Small intestine (tissue), 7 donors: ENCODE measurements around the gene IGF1R. TPM values are rescaled to one million over a fixed set of nuclear protein-coding genes. Genes with fewer than 3 reads are reported as not detected.

Experiments
- DNase-seq, 2 donors: peaks; one replicate each; pipeline versions ENCODE4 v3.0.0 to v3.0.0-alpha.2; 2013
- FAIRE-seq: peaks from 2 replicates; lab custom pipeline; 2012; peaks lifted over from hg19 to GRCh38; lab: Jason Lieb, UNC
- H3K27ac ChIP-seq, 3 donors: one replicate each; pipeline ENCODE4 v1.5.1; 2013; ENCODE audit warnings: low read length in 2 of 3, mild to moderate bottlenecking in 2 of 3, control low read depth in 1 of 3, inconsistent platforms in 1 of 3, low read depth in 1 of 3, moderate library complexity in 1 of 3
- H3K27me3 ChIP-seq, 3 donors: one replicate each; pipeline ENCODE4 v1.6.1; 2013; ENCODE audit warnings: low read length in 3 of 3, inconsistent platforms in 1 of 3; ENCODE audit not compliant: control insufficient read depth in 3 of 3, insufficient read depth in 3 of 3
- H3K36me3 ChIP-seq, 3 donors: one replicate each; pipeline ENCODE4 v1.6.1; 2013; ENCODE audit warnings: low read length in 3 of 3, inconsistent platforms in 1 of 3, low read depth in 1 of 3, mild to moderate bottlenecking in 1 of 3, moderate library complexity in 1 of 3; ENCODE audit not compliant: control insufficient read depth in 3 of 3, insufficient read depth in 2 of 3
- H3K4me1 ChIP-seq, 3 donors: one replicate each; pipeline ENCODE4 v1.6.1; 2013; ENCODE audit warnings: low read length in 2 of 3, inconsistent platforms in 1 of 3, low read depth in 1 of 3, mild to moderate bottlenecking in 1 of 3, moderate library complexity in 1 of 3; ENCODE audit not compliant: control insufficient read depth in 3 of 3, insufficient read depth in 2 of 3
- H3K4me3 ChIP-seq, 3 donors: one replicate each; pipeline ENCODE4 v1.5.1; 2013; ENCODE audit warnings: low read length in 3 of 3, control low read depth in 1 of 3, inconsistent platforms in 1 of 3, low read depth in 1 of 3, mild to moderate bottlenecking in 1 of 3, moderate library complexity in 1 of 3
- H3K9me3 ChIP-seq, 2 donors: one replicate each; pipeline ENCODE4 v1.6.1; 2013; ENCODE audit warnings: low read depth in 1 of 2, low read length in 1 of 2; ENCODE audit not compliant: control insufficient read depth in 2 of 2, insufficient read depth in 1 of 2
- WGBS, 3 donors: extraction: QIAGEN DNeasy Blood & Tissue Kit; methylation state at CpG; one replicate each; pipeline ENCODE4 v1.1.7; 2013; 5-methylcytosine and 5-hydroxymethylcytosine counted together
- polyA plus RNA-seq, 4 donors: library from polyadenylated mRNA; stranded (reverse) in 3 of 4; unstranded in 1 of 4; fragments of 200-250 nt in 3 of 4; fragments of 120-200 nt in 1 of 4; gene quantifications; one replicate each; pipeline versions ENCODE4 v1.2.1 to v1.2.3, GENCODE V29; 2013
- donor health status: healthy with polysubstance abuse.
- donor health status: control.
- donor health status: control.
- donor health status: Bipolar disorder and iron deficiency.
- donor health status: healthy.

IGF1R gene
- polyA plus RNA-seq, 4 donors: 0.54 to 27.9 (median 3.8) TPM

DNA sequence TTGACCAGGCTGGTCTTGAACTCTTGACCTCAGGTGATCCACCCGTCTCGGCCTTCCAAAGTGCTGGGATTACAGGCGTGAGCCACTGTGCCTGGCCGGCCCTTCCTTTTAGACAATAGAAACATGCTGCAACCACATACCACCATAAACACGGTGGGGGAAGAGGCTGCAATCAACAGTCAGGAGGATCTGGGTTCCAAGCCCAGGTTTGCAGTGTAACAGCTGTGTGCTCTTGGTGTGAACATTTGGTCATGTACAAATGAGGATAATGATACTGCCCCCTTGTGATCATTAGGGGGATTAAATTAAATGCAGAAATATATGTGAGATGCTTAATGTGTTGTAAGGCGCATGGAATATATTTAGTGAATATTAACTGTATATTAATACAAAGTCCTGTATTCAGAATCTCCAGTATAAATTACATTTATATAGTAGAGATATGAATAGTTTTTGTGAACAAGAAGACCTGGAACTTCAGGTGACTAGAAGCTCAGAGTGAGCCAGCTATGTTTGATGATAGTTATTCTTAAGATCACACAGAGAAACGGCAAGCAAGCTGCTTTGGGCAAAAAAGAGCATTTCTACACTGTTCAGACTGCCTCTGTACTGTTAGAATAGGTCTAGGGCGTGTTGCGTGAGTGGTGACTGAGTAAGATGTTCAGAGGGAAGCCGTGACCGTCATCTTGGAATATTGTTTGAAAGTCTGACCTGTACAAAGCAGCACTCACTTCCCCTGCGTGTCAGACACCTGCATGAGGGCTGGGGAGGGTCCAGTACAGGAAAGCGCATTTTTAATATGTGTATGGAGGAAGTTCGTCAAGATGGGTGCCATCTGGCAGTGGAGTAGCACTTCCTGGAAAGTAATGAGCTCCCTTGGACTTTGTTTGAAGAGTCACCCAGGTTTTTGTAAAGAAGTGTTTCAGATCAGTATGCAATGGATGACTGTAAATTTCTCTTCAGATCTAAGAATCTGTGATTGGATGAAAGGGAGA lies 233.5 kb downstream of the IGF1R start:
- H3K36me3 ChIP-seq: no peaks in the 10 kb centered on the region
- H3K4me1 ChIP-seq: peaks cover 0 to 2% (median 0%) of the 10 kb centered on the region in 3 donors
- 65 to 72% (median 68%) methylated on average over 14 of the region's 14 CpGs for WGBS, 3 donors
- peak; percentile 46 to 55 for DNase-seq
- no peaks in the 10 kb centered on the region for H3K27me3 ChIP-seq
- no peak overlapping the region for H3K4me3 ChIP-seq
- H3K9me3 ChIP-seq: no peaks in the 10 kb centered on the region
- no peak overlapping the region for H3K27ac ChIP-seq
- FAIRE-seq: no peak

- Histone ChIP-seq H3K27ac (no peak overlapping the region), H3K27me3 (no peaks in the 10 kb centered on the region), H3K9me3 (no peaks in the 10 kb centered on the region), H3K4me1 (peaks cover 0 to 2% (median 0%) of the 10 kb centered on the region in 3 donors), H3K4me3 (no peak overlapping the region), H3K36me3 (no peaks in the 10 kb centered on the region)
- DNase-seq (no peak), FAIRE-seq (no peak)
- WGBS, 3 donors: 86 to 89% (median 89%) methylated on average over 11 of the region's 11 CpGs
Observed at GRCh38 chr15:98883478-98883877, 235.1 kb downstream of the IGF1R start.

DNA sequence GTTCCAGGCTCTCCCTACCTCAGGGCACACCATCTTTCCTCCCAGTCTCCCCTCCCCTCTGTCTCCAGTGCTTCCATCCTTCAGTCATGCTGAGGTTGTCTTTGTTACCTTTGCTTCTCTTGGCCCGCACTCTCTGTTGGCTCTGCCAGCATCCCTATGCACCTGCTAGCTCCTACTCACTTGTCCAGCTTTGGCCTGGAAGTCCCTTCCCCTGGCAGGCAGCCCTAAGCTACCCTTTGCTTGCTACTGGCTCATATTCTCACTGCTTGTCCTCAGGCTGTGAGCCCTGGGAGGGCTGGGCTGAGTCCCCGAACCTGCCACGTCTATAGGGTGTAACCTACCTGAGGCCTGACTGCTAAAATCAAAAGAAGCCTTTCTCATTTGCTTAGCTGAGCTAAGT lies 236.6 kb downstream of the IGF1R start:
- Histone ChIP-seq H3K36me3 (no peaks in the 10 kb centered on the region), H3K9me3 (no peaks in the 10 kb centered on the region), H3K27ac (no peak overlapping the region), H3K27me3 (no peaks in the 10 kb centered on the region), H3K4me1 (peaks cover 0 to 2% (median 0%) of the 10 kb centered on the region in 3 donors), H3K4me3 (no peak overlapping the region)
- FAIRE-seq (no peak), DNase-seq (no peak)
- 85 to 86% (median 85%) methylated on average over 3 of the region's 3 CpGs for WGBS, 3 donors

- FAIRE-seq: no peak
Observed at GRCh38 chr15:98887976-98888375, 239.6 kb downstream of the IGF1R start.

DNA sequence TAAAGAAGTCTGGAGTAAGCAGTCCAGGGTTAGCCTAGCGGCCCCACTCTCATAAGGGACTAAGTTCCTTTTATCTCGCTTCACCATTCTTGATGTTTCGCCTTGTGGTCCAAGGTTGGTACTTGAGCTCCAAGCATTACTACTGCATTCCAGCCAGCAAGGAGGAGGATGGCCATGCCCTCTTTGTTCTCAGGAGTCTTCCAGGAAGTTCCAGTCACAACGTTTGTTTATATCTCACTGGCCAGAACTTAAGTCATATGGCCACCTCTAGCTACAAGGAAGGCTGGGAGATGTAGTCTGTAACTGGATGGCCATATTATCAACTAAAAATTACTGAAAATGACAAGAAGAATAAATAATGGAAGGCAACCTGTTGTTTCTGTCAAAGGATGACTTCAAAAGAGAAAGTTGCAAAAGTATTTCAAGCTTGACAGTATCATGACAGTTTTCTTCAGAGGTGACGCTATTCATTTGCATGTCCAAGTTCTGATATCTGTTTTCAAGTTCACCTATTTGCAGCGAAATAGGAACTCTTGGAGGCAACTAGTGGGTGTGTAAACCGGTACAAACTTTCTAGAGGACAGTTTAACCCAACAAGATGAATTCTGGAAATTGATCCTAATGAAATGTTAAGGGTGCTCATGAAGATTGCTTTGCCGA lies 240.6 kb downstream of the IGF1R start:
- FAIRE-seq (no peak), DNase-seq (peak in 1 of 2 donors; percentile 16)
- Histone ChIP-seq H3K27me3 (no peaks in the 10 kb centered on the region), H3K27ac (no peak overlapping the region), H3K4me3 (no peak overlapping the region), H3K9me3 (no peaks in the 10 kb centered on the region), H3K4me1 (no peaks in the 10 kb centered on the region), H3K36me3 (peaks cover 0 to 16% (median 0%) of the 10 kb centered on the region in 3 donors)
- WGBS, 3 donors: 82 to 84% (median 83%) methylated on average over 8 of the region's 8 CpGs

More at GRCh38 chr15:98887976-98888375, 239.6 kb downstream of the IGF1R start:
- Histone ChIP-seq H3K9me3 (no peaks in the 10 kb centered on the region), H3K27me3 (no peaks in the 10 kb centered on the region), H3K36me3 (peaks cover 0 to 13% (median 0%) of the 10 kb centered on the region in 3 donors), H3K4me1 (no peaks in the 10 kb centered on the region), H3K27ac (no peak overlapping the region), H3K4me3 (no peak overlapping the region)
- DNase-seq: no peak
- 90 to 95% (median 92%) methylated on average over 8 of the region's 8 CpGs for WGBS, 3 donors

DNA sequence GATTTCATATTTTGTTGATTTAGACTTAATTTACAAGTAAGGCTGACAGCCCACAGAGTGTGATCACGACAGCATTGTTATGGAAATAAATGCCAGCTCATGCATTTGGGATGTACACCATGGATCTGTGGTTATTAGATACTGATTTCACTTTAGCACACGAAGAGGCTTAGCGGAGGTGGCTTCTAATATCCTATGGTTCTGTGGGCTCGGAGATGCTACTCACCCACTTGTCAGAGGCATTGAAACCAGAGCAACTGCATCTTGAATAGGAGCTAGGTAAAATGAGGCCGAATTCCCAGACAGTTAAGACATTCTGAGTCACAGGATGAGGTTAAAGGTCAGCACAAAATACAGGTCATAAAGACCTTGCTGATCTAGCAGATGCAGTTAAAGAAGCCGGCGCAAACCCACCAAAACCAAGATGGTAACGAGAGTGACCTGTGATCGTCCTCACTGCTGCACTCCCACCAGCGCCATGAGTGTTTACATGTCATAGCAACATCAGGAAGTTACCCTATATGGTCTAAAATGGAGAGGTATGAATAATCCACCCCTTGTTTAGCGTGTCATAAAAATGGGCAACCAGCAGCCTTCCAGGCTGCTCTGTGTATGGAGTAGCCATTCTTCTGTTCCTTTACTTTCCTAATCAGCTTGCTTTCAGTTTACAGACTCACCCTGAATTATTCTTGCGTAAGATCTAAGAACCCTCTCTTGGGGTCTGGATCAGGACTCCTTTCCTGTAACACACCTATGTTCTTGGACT lies 241.8 kb downstream of the IGF1R start:
- Histone ChIP-seq H3K4me1 (no peaks in the 10 kb centered on the region), H3K27me3 (no peaks in the 10 kb centered on the region), H3K36me3 (peaks cover 0 to 20% (median 0%) of the 10 kb centered on the region in 3 donors), H3K27ac (no peak overlapping the region), H3K4me3 (no peak overlapping the region), H3K9me3 (no peaks in the 10 kb centered on the region)
- no peak for FAIRE-seq
- DNase-seq: peak; percentile 31 to 43
- WGBS, 3 donors: 80 to 85% (median 82%) methylated on average over 12 of the region's 12 CpGs

DNA sequence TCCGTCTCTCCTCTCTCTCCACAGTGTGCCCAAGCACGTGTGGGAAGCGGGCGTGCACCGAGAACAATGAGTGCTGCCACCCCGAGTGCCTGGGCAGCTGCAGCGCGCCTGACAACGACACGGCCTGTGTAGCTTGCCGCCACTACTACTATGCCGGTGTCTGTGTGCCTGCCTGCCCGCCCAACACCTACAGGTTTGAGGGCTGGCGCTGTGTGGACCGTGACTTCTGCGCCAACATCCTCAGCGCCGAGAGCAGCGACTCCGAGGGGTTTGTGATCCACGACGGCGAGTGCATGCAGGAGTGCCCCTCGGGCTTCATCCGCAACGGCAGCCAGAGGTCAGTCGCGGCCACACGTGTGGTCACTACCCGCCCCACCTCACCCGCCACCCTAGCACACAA lies 243.0 kb downstream of the IGF1R start:
- FAIRE-seq: no peak
- no peaks in the 10 kb centered on the region for H3K4me1 ChIP-seq
- DNase-seq: no peak
- H3K4me3 ChIP-seq: no peak overlapping the region
- peaks cover 0 to 22% (median 0%) of the 10 kb centered on the region in 3 donors for H3K36me3 ChIP-seq
- H3K9me3 ChIP-seq: no peaks in the 10 kb centered on the region
- 93 to 96% (median 94%) methylated on average over 29 to 31 of the region's 31 CpGs for WGBS, 3 donors
- no peak overlapping the region for H3K27ac ChIP-seq
- no peaks in the 10 kb centered on the region for H3K27me3 ChIP-seq

GRCh38 chr15:98893401-98893800 lies 245.1 kb downstream of the IGF1R start:
- no peak overlapping the region for H3K27ac ChIP-seq
- WGBS, 3 donors: 69 to 76% (median 73%) methylated on average over 6 of the region's 6 CpGs
- no peaks in the 10 kb centered on the region for H3K9me3 ChIP-seq
- no peak overlapping the region for H3K4me3 ChIP-seq
- H3K36me3 ChIP-seq: peaks cover 0 to 23% (median 0%) of the 10 kb centered on the region in 3 donors
- DNase-seq (no peak), FAIRE-seq (no peak)
- no peaks in the 10 kb centered on the region for H3K27me3 ChIP-seq
- no peaks in the 10 kb centered on the region for H3K4me1 ChIP-seq
